ENCODE measurements around the gene EFS.

EFS gene

DNA sequence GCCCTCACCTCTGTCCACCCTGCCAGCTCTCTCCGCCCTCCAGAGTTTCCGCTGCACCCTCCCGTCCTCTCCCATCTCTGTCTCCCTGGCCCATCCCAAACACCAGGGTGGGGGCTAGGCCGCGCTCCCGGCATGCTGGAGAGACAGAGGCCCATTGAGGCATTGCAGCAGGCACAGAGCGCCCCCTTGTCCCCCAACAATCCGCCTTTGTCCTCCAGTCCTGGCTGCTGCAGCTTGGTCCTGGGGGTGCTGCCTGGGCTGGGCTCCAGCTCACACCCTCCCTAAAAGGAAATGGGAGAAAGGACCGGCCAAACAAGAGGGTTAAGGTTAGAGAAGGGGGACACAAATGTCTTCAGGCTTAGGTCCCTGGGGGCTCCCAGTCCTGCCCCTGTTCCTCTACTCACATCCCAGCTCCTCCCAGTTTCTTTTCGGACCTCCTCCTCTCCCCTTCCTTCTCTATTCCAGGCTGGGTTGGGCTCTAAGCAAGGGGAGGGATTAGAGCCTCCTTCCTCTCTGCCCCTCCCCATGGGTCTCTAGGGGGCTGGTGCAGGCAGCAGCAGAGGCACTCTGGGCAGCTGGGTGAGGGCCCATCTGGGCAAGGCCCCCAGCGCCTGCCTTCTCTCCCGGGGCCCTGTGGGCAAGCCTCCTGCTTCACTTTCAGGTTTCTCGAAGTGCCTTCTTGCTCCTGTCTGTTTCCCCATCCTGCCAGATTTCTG is 11.7 kb upstream of the EFS start, which contains the start of gene CMTM5:
Gene CMTM5, plus strand, starts transcription at position 565 of the 716 bp plus-strand sequence. CDS start 206 bp downstream, outside the sequence.
- H3K27ac ChIP-seq (ENCODE audit: low read length) = no peak within 1 kb of the TSS
- no peaks in the 10 kb centered on the region for H3K9me3 ChIP-seq (ENCODE audit: control insufficient read depth in 1 of 2, low read length in 2 of 2)
- H3K4me3 ChIP-seq (ENCODE audit: low read depth in 1 of 2, low read length in 2 of 2) = peak within 1 kb of the TSS; percentile 4 to 40
- H3K4me1 ChIP-seq (ENCODE audit: control insufficient read depth in 1 of 2, insufficient read depth in 2 of 2, low read length in 2 of 2) = peaks cover 5% of the 10 kb centered on the region in 2 donors
- H3K36me3 ChIP-seq (ENCODE audit: control insufficient read depth in 1 of 2, insufficient read depth in 2 of 2, low read length in 2 of 2) = no peaks in the 10 kb centered on the region
- H3K27me3 ChIP-seq (ENCODE audit: low read depth, low read length) = no peaks in the 10 kb centered on the region

- H3K27me3 ChIP-seq (ENCODE audit: low read depth, low read length) = no peaks in the 10 kb centered on the region
- no peak overlapping the region for H3K4me3 ChIP-seq (ENCODE audit: low read depth in 1 of 2, low read length in 2 of 2)
- peaks cover 5% of the 10 kb centered on the region in 2 donors for H3K4me1 ChIP-seq (ENCODE audit: control insufficient read depth in 1 of 2, insufficient read depth in 2 of 2, low read length in 2 of 2)
- no peak overlapping the region for H3K27ac ChIP-seq (ENCODE audit: low read length)
- no peaks in the 10 kb centered on the region for H3K36me3 ChIP-seq (ENCODE audit: control insufficient read depth in 1 of 2, insufficient read depth in 2 of 2, low read length in 2 of 2)
- no peaks in the 10 kb centered on the region for H3K9me3 ChIP-seq (ENCODE audit: control insufficient read depth in 1 of 2, low read length in 2 of 2)
Measured at GRCh38 chr14:23375527-23376251, 10.7 kb upstream of the EFS start.

DNA sequence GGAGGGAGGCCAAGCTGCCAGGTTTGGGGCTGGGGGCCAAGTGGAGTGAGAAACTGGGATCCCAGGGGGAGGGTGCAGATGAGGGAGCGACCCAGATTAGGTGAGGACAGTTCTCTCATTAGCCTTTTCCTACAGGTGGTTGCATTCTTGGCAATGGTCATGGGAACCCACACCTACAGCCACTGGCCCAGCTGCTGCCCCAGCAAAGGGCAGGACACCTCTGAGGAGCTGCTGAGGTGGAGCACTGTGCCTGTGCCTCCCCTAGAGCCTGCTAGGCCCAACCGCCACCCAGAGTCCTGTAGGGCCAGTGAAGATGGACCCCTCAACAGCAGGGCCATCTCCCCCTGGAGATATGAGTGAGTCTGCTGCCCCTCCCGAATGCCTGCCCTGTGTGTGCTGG is 8.1 kb upstream of the EFS start:
- peaks cover 0 to 5% of the 10 kb centered on the region in 2 donors for H3K4me1 ChIP-seq (ENCODE audit: control insufficient read depth in 1 of 2, insufficient read depth in 2 of 2, low read length in 2 of 2)
- no peaks in the 10 kb centered on the region for H3K27me3 ChIP-seq (ENCODE audit: low read depth, low read length)
- no peak overlapping the region for H3K4me3 ChIP-seq (ENCODE audit: low read depth in 1 of 2, low read length in 2 of 2)
- H3K9me3 ChIP-seq (ENCODE audit: control insufficient read depth in 1 of 2, low read length in 2 of 2) = no peaks in the 10 kb centered on the region
- no peak overlapping the region for H3K27ac ChIP-seq (ENCODE audit: low read length)
- no peaks in the 10 kb centered on the region for H3K36me3 ChIP-seq (ENCODE audit: control insufficient read depth in 1 of 2, insufficient read depth in 2 of 2, low read length in 2 of 2)

GRCh38 chr14:23372509-23372908 is 7.5 kb upstream of the EFS start, which contains the start of gene IL25:
TSS of gene IL25 (plus strand) at chr14:23372809.
- no peak within 1 kb of the TSS for H3K4me3 ChIP-seq (ENCODE audit: low read depth in 1 of 2, low read length in 2 of 2)
- H3K4me1 ChIP-seq (ENCODE audit: control insufficient read depth in 1 of 2, insufficient read depth in 2 of 2, low read length in 2 of 2) = peaks cover 0 to 6% of the 10 kb centered on the region in 2 donors
- H3K27me3 ChIP-seq (ENCODE audit: low read depth, low read length) = no peaks in the 10 kb centered on the region
- H3K9me3 ChIP-seq (ENCODE audit: control insufficient read depth in 1 of 2, low read length in 2 of 2) = no peaks in the 10 kb centered on the region
- H3K36me3 ChIP-seq (ENCODE audit: control insufficient read depth in 1 of 2, insufficient read depth in 2 of 2, low read length in 2 of 2) = no peaks in the 10 kb centered on the region
- no peak within 1 kb of the TSS for H3K27ac ChIP-seq (ENCODE audit: low read length)

DNA sequence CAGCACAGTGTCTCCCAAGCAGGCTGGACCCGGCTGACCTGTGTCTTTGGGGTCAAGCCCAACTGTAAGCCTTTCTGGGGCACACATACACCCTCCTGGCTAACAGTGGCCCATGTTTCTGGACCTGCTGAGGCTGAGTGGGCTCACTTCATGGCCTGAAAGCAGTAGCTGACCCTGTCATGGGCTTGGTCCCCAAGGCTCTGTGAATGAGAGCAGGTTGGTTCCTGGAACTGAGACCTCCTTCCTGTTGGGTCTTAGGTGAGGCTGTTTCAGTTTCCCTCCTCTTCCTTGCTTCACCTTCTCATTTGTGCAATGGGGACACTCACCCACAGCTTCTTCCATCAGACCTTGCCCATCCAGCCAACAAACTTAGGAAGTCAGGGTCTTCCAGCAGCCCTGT is 6.9 kb upstream of the EFS start:
- no peaks in the 10 kb centered on the region for H3K27me3 ChIP-seq (ENCODE audit: low read depth, low read length)
- H3K36me3 ChIP-seq (ENCODE audit: control insufficient read depth in 1 of 2, insufficient read depth in 2 of 2, low read length in 2 of 2) = no peaks in the 10 kb centered on the region

DNA sequence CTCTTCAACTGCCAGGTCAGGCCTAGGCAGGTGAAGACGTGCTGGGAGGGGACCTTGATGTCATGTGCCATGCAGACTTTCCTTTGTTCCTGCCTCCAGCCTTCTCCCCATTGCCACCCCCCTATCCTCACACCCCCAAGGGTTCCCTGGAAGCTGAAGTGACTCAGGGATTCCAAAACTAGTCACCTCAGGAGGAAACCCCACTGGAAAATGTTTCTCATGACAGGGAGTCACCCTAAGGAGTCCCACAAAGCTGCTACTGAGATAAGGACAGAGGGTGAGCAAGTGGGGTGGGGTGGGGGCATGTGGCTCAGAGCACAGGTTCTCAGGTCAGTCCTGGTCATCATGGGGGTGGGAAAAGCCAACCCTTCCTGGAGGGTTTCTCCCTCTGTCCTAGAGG is 5.2 kb upstream of the EFS start:
- H3K36me3 ChIP-seq (ENCODE audit: control insufficient read depth in 1 of 2, insufficient read depth in 2 of 2, low read length in 2 of 2) = no peaks in the 10 kb centered on the region
- no peak overlapping the region for H3K4me3 ChIP-seq (ENCODE audit: low read depth in 1 of 2, low read length in 2 of 2)
- peaks cover 3 to 12% of the 10 kb centered on the region in 2 donors for H3K4me1 ChIP-seq (ENCODE audit: control insufficient read depth in 1 of 2, insufficient read depth in 2 of 2, low read length in 2 of 2)
- H3K27ac ChIP-seq (ENCODE audit: low read length) = no peak overlapping the region
- H3K27me3 ChIP-seq (ENCODE audit: low read depth, low read length) = no peaks in the 10 kb centered on the region
- no peaks in the 10 kb centered on the region for H3K9me3 ChIP-seq (ENCODE audit: control insufficient read depth in 1 of 2, low read length in 2 of 2)

More for the DNA sequence above, 6.9 kb upstream of the EFS start:
- no peak overlapping the region for H3K4me3 ChIP-seq (ENCODE audit: low read depth in 1 of 2, low read length in 2 of 2)
- H3K4me1 ChIP-seq (ENCODE audit: control insufficient read depth in 1 of 2, insufficient read depth in 2 of 2, low read length in 2 of 2) = peaks cover 2 to 11% of the 10 kb centered on the region in 2 donors
- H3K27ac ChIP-seq (ENCODE audit: low read length) = no peak overlapping the region
- H3K9me3 ChIP-seq (ENCODE audit: control insufficient read depth in 1 of 2, low read length in 2 of 2) = no peaks in the 10 kb centered on the region

GRCh38 chr14:23366426-23366921 is 1.5 kb upstream of the EFS start:
- H3K27me3 ChIP-seq (ENCODE audit: low read depth, low read length) = no peaks in the 10 kb centered on the region
- H3K4me1 ChIP-seq (ENCODE audit: control insufficient read depth in 1 of 2, insufficient read depth in 2 of 2, low read length in 2 of 2) = peaks cover 10 to 36% of the 10 kb centered on the region in 2 donors
- peaks cover 0 to 6% of the 10 kb centered on the region in 2 donors for H3K36me3 ChIP-seq (ENCODE audit: control insufficient read depth in 1 of 2, insufficient read depth in 2 of 2, low read length in 2 of 2)
- H3K27ac ChIP-seq (ENCODE audit: low read length) = peak overlapping the region; percentile 72
- H3K9me3 ChIP-seq (ENCODE audit: control insufficient read depth in 1 of 2, low read length in 2 of 2) = no peaks in the 10 kb centered on the region
- H3K4me3 ChIP-seq (ENCODE audit: low read depth in 1 of 2, low read length in 2 of 2) = peak overlapping the region in 1 of 2 donors; percentile 74

DNA sequence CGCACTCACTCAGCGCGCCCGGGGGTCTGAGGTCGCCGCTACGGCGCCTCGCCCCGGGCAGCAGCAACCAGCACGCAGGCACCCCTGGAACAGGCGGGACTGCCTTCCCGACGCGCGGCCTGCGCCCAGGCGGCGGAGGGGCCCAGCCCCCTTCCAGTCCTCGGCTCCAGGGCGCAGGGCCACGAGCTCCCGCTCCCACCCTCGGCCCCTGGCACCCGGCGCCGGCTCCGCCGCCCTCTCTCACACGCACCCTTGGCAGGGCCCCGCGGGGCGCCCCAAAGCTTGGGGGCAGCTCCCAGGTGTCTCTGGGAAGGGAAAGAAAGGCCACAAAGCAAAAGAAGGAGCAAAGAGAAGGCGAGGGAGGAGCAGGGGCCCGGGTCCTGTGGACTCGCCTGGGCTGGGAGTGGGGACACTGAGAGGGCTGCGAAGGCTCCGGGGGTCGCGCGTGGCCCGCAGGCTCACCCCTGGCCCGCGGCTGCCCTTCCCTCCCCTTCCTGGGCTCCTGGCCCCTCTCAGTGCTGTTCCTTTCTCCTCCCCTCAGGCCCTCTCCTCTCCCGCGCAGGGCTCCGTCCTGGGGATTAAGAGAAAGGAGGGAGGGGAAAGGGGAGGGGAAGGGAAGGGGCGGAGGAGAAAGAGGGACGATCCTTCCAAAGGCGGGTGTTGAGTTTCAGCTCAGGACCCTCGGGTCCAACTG is 907 bp upstream of the EFS start:
- Histone ChIP-seq H3K4me1 (ENCODE audit: control insufficient read depth in 1 of 2, insufficient read depth in 2 of 2, low read length in 2 of 2) (peaks cover 10 to 41% of the 10 kb centered on the region in 2 donors), H3K27ac (ENCODE audit: low read length) (peak overlapping the region; percentile 67), H3K9me3 (ENCODE audit: control insufficient read depth in 1 of 2, low read length in 2 of 2) (no peaks in the 10 kb centered on the region), H3K27me3 (ENCODE audit: low read depth, low read length) (no peaks in the 10 kb centered on the region), H3K36me3 (ENCODE audit: control insufficient read depth in 1 of 2, insufficient read depth in 2 of 2, low read length in 2 of 2) (peaks cover 0 to 6% of the 10 kb centered on the region in 2 donors), H3K4me3 (ENCODE audit: low read depth in 1 of 2, low read length in 2 of 2) (peak overlapping the region; percentile 16 to 74)

- Histone ChIP-seq H3K36me3 (ENCODE audit: control insufficient read depth in 1 of 2, insufficient read depth in 2 of 2, low read length in 2 of 2) (peaks cover 0 to 19% of the 10 kb centered on the region in 2 donors), H3K9me3 (ENCODE audit: control insufficient read depth in 1 of 2, low read length in 2 of 2) (no peaks in the 10 kb centered on the region), H3K4me3 (ENCODE audit: low read depth in 1 of 2, low read length in 2 of 2) (peak overlapping the region; percentile 57 to 74), H3K27me3 (ENCODE audit: low read depth, low read length) (no peaks in the 10 kb centered on the region), H3K4me1 (ENCODE audit: control insufficient read depth in 1 of 2, insufficient read depth in 2 of 2, low read length in 2 of 2) (peaks cover 10 to 54% of the 10 kb centered on the region in 2 donors), H3K27ac (ENCODE audit: low read length) (peak overlapping the region; percentile 86)
Measured at GRCh38 chr14:23364164-23365035, 572 bp downstream of the EFS start.

- peak overlapping the region; percentile 27 for H3K27ac ChIP-seq (ENCODE audit: low read length)
- H3K9me3 ChIP-seq (ENCODE audit: control insufficient read depth in 1 of 2, low read length in 2 of 2) = no peaks in the 10 kb centered on the region
- H3K4me1 ChIP-seq (ENCODE audit: control insufficient read depth in 1 of 2, insufficient read depth in 2 of 2, low read length in 2 of 2) = peaks cover 10 to 54% of the 10 kb centered on the region in 2 donors
- no peaks in the 10 kb centered on the region for H3K27me3 ChIP-seq (ENCODE audit: low read depth, low read length)
- H3K36me3 ChIP-seq (ENCODE audit: control insufficient read depth in 1 of 2, insufficient read depth in 2 of 2, low read length in 2 of 2) = peaks cover 3 to 23% of the 10 kb centered on the region in 2 donors
- no peak overlapping the region for H3K4me3 ChIP-seq (ENCODE audit: low read depth in 1 of 2, low read length in 2 of 2)
Measured at GRCh38 chr14:23362200-23362599, 2.8 kb downstream of the EFS start.

Data from muscle layer of duodenum (tissue), 2 donors.